Amygdala (tissue), 56 donors: ENCODE results near the gene KRTAP10-8.
"Not testable (repeated sequence)": the region's sequence is repeated elsewhere in the genome, so short reads cannot be mapped to it uniquely, and the experiment has no call there.

Experiments
- DNase-seq, 56 donors: peaks; one replicate each; lab custom pipeline; 2025; lab: John Stamatoyannopoulos, UW

Gene KRTAP10-8

GRCh38 chr21:44612029-44612486, at the start of gene KRTAP10-8:
Gene KRTAP10-8, plus strand, starts transcription at chr21:44612079. Its CDS starts 22 bp downstream, at chr21:44612101.
- no peak for DNase-seq

- DNase-seq, result no peak
These were observed 47.8 kb upstream of the KRTAP10-8 start for GRCh38 chr21:44564099-44564498.

GRCh38 chr21:44564886-44565598, 46.8 kb upstream of the KRTAP10-8 start:
- DNase-seq, result no peak

DNA sequence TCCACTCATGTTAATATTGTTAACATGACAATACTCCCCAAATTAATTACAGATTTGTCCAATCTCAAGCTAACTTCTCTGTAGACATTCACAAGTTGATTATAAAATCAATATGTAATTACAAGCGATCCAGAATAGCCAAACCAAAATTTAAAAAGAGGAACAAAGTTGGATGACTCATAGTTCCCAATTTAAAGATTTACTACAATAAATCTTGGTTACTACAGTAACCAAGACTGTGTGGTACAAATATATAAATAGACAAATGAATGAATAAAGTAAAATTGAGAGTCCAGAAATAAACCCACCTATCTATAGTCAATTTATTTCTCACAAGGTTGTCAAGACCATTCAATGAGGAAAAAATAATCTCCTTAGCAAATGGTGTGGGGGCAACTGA, 45.5 kb upstream of the KRTAP10-8 start:
- DNase-seq, result no peak

- no peak for DNase-seq
These were observed 44.3 kb upstream of the KRTAP10-8 start for GRCh38 chr21:44567481-44568171.

GRCh38 chr21:44568261-44568660, 43.6 kb upstream of the KRTAP10-8 start:
- DNase-seq, result no peak

GRCh38 chr21:44568667-44569556, 43.0 kb upstream of the KRTAP10-8 start:
- no peak for DNase-seq

DNA sequence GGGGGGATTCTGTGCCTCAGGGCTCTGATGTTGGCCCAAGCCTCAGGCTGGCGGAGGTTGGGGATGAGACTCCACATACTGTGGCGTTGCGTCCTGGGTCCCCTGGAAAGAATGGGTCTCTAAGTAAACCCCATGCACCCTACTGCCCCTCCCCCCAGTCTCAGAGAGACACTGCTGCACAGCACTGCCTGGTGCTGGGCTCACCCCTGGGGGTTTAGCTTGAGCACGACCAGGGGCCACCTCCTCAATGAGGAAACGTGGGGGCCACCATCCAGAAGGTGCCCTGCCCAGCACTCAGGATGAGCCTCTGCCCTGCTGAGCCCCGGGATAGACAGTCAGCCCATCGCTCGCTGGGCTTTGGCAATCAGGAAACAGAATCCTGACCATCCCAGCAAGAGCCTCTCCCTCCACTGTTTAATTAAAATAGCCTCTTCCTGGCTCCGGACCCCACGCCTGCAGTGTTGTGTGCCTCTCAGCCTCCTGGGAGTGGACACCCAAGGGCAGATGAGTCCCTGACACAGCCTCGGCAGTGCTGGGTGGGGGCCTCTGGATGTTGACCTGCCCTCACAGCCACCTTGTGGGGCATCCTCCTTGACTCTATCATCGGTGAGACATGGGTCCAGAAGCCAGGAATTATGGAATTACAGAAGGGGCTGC, 41.9 kb upstream of the KRTAP10-8 start:
- DNase-seq, result no peak

- no peak for DNase-seq
These were observed 40.6 kb upstream of the KRTAP10-8 start for GRCh38 chr21:44571296-44571695.

GRCh38 chr21:44571844-44572782, 39.8 kb upstream of the KRTAP10-8 start:
- no peak for DNase-seq

DNA sequence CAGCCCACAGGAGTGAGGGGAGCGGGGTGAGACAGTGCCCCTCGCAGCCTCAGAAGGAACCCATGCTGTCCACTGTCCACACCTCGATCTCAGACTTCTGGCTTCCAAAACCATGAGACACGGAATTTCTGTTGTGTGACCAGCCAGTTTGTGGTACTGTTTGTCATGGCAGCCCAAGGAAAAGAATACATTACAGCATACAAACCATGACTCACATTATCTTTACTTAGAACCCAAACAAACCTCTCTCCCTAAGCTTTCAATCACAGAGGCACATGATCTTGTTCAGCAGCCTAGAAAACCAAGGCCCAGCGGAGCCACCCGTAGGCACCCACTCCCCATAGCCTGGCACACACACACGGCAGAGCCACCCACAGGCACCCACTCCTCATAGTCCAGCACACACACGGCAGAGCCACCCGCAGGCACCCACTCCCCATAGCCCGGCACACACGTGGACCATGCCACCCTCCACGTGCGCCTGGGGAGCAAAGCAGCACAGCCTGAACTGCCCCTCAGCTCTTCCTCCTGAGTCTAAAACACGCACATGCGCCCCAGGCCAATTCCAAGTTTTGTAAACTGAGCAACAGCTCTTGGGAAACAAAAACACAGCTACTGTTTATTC, 38.8 kb upstream of the KRTAP10-8 start:
- peak in 2 of 56 donors; percentile 11 to 23 for DNase-seq

DNA sequence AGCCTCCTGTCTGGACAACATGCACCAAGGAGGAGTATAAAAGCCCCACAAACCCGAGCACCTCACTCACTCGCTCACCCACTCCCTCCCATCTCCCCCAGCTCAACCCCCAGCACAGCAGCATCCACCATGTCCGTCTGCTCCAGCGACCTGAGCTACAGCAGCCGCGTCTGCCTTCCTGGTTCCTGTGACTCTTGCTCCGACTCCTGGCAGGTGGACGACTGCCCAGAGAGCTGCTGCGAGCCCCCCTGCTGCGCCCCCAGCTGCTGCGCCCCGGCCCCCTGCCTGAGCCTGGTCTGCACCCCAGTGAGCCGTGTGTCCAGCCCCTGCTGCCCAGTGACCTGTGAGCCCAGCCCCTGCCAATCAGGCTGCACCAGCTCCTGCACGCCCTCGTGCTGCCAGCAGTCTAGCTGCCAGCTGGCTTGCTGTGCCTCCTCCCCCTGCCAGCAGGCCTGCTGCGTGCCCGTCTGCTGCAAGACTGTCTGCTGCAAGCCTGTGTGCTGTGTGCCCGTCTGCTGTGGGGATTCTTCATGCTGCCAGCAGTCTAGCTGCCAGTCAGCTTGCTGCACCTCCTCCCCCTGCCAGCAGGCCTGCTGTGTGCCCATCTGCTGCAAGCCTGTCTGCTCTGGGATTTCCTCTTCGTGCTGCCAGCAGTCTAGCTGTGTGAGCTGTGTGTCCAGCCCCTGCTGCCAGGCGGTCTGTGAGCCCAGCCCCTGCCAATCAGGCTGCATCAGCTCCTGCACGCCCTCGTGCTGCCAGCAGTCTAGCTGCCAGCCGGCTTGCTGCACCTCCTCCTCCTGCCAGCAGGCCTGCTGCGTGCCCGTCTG, 38.0 kb upstream of the KRTAP10-8 start, which contains the start of gene KRTAP10-4:
Gene KRTAP10-4, plus strand, starts transcription at position 100 of the 827 bp plus-strand sequence. Its CDS starts 30 bp downstream, at position 130.
- not testable (repeated sequence) for DNase-seq

GRCh38 chr21:44574457-44575306, 37.2 kb upstream of the KRTAP10-8 start:
- no peak for DNase-seq

DNA sequence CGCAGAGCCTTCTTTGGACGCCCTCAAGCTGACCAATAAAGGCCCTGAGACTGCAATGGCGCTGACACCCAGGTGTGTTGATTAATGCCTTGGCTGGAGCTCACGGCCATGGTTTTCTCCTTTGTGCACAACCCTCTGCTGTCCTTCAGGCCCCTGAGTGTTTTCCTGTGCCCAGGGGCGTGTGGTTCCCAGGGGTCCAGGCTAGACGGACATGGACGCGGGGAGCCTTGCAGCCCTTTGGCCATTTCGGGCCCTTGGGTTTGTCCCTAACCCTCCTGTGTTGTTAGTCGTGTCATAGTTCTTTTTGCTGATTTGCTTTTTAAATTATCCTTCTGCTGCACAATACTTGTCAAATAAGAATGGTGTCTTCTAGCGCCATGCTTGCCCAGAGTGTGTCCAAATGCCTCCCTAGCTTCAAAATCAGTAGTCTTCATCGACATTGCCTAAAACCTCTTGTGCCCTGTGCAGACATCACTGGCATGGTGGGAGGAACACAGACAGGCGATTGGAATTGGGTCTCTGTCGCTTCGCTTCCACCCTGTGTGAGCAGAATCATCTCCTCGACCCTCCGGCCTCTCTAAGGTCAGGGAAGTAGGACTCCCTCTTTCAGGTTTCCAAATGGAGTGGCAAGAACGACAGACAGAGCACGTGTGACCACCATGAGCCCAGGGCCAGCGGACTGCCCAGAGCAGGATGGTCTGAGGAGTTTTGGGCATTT, 36.4 kb upstream of the KRTAP10-8 start:
- DNase-seq, result no peak

- DNase-seq, result no peak
These were observed 35.9 kb upstream of the KRTAP10-8 start for GRCh38 chr21:44576025-44576420.
